Heart right ventricle (tissue), 16 donors: Measurements from ENCODE around the gene SFXN2. TPM values are rescaled to one million over a fixed set of nuclear protein-coding genes. Genes with fewer than 3 reads are reported as not detected.

ENCODE experiments used
- ATAC-seq, 8 donors: fragments of 200-7000 bp; cut with Tn5 transposase; one replicate each; pipeline ENCODE4 v1.9.1; 2020; ENCODE audit warnings: mild to moderate bottlenecking in 8 of 8, moderate library complexity in 8 of 8, moderate number of reproducible peaks in 1 of 8
- DNase-seq, 2 donors: peaks; one replicate each; pipeline ENCODE4 v3.0.0-alpha.2; 2020
- H3K27ac ChIP-seq, 10 donors: fragments of 200-600 bp; sonication (generic) in 2 of 10; one replicate each; pipeline versions ENCODE4 v1.5.0 to v1.8.0; 2020 to 2022; ENCODE audit warnings: mild to moderate bottlenecking in 3 of 10
- H3K27me3 ChIP-seq, 7 donors: fragments of 200-600 bp; one replicate each; pipeline ENCODE4 v1.8.0; 2021 to 2022; ENCODE audit warnings: mild to moderate bottlenecking in 2 of 7
- H3K36me3 ChIP-seq, 9 donors: fragments of 200-600 bp; sonication (generic) in 1 of 9; one replicate each; pipeline versions ENCODE4 v1.5.0 to v1.8.0; 2020 to 2022; ENCODE audit warnings: mild to moderate bottlenecking in 2 of 9
- H3K4me1 ChIP-seq, 9 donors: fragments of 200-600 bp; sonication (generic) in 1 of 9; one replicate each; pipeline versions ENCODE4 v1.5.0 to v1.8.0; 2020 to 2022; ENCODE audit warnings: mild to moderate bottlenecking in 4 of 9
- H3K4me3 ChIP-seq, 10 donors: fragments of 200-600 bp; sonication (generic) in 2 of 10; one replicate each; pipeline versions ENCODE4 v1.5.0 to v1.8.0; 2020 to 2022; ENCODE audit warnings: mild to moderate bottlenecking in 7 of 10, moderate library complexity in 2 of 10
- H3K9me3 ChIP-seq, 11 donors: fragments of 200-600 bp in 10 of 11; sonication (generic) in 2 of 11; one replicate each; pipeline versions ENCODE4 v1.5.0 to v1.8.0; 2013 to 2022; ENCODE audit warnings: mild to moderate bottlenecking in 2 of 11, control low read depth in 1 of 11, moderate library complexity in 1 of 11
- WGBS, 2 donors: extraction: QIAGEN DNeasy Blood & Tissue Kit; methylation state at CpG; one replicate each; pipeline ENCODE4 v1.1.7; 2013; ENCODE audit warnings: inconsistent platforms in 1 of 2; 5-methylcytosine and 5-hydroxymethylcytosine counted together
- intact Hi-C, 10 donors: fragments of 100-400 bp; cut with DNase I; formaldehyde crosslinking; loops; one replicate each; pipeline versions ENCODE4 v1.11.1 to v1.14.2; 2022
- polyA plus RNA-seq, 2 donors: library from polyadenylated mRNA; stranded (reverse); fragments of 200-250 nt; gene quantifications; one replicate each; pipeline ENCODE4 v1.2.3, GENCODE V29; 2013
- total RNA-seq, 10 donors: library from RNA; stranded (reverse); fragmentation: NEBNext Ultra II Directional in 3 of 10; extraction: Animal tissue kit (Norgen Biotek cat#: 25700) in 3 of 10; gene quantifications; one replicate each; pipeline versions ENCODE4 v1.2.1 to v1.2.4, GENCODE V29; 2021 to 2023
- TF ChIP-seq, protein P1 (sequence below), 9 donors: fragments of 200-600 bp; sonication (generic) in 2 of 9; IDR thresholded peaks; one replicate each; pipeline versions ENCODE4 v1.5.0 to v1.8.0; 2021 to 2022; ENCODE audit warnings: antibody characterized with exemption in 9 of 9, mild to moderate bottlenecking in 5 of 9, moderate library complexity in 1 of 9
- donor health status: Arrhythmogenic right ventricular cardiomyopathy.
- donor health status: ischemic (EF 13 %, LVEDD 7.1; RV severe dilation, severe dysfunction).
- donor health status: healthy with polysubstance abuse.
- donor health status: DM: no; HTN: yes; CAD: no.
- donor health status: DM: no; HTN: no; CAD: no.
- donor health status: ischemic (EF 25% LVEDD 6.9; RV normal size, moderate dysfunction).
- donor health status: ischemic (EF 25% LVEDD 5.7; RV mildly dilated, moderate dysfunction).
- donor health status: healthy.
- donor health status: DM: yes; HTN: yes; CAD: no.
- donor health status: Ischemic cardiomyopathy.
- donor health status: ischemic (EF 35%, LVEDD 5.7; RV mildly dilated, moderate dysfunction).
- donor health status: nonischemic (EF 11% LVEDD 7.7; RV severe dilation, severe dysfunction).
- donor health status: DM: yes; HTN: yes; CAD: no.
- donor health status: PGD.
- donor health status: ischemic (EF 29% LVEDD 5.4; RV normal size, mild dysfunction).
- donor health status: nonischemic (EF 23%, LVEDD 6.1; RV moderate dilation, normal function).

Gene SFXN2
- total and polyA plus RNA-seq, 12 donors: 0.89 to 4.5 (median 2.5) TPM

GRCh38 chr10:102759497-102760210, 45.2 kb downstream of the SFXN2 start:
- Histone ChIP-seq H3K4me1 (peaks cover 0 to 76% (median 32%) of the 10 kb centered on the region in 9 donors), H3K27me3 (no peaks in the 10 kb centered on the region), H3K27ac (peak overlapping the region in 5 of 10 donors; percentile 34 to 68 (median 57)), H3K36me3 (peaks cover 0 to 18% (median 0%) of the 10 kb centered on the region in 9 donors), H3K9me3 (peaks cover 0 to 5% (median 0%) of the 10 kb centered on the region in 11 donors), H3K4me3 (no peak overlapping the region)
- no peak for DNase-seq
- no peak for ATAC-seq
- TF ChIP-seq, protein P1, sequence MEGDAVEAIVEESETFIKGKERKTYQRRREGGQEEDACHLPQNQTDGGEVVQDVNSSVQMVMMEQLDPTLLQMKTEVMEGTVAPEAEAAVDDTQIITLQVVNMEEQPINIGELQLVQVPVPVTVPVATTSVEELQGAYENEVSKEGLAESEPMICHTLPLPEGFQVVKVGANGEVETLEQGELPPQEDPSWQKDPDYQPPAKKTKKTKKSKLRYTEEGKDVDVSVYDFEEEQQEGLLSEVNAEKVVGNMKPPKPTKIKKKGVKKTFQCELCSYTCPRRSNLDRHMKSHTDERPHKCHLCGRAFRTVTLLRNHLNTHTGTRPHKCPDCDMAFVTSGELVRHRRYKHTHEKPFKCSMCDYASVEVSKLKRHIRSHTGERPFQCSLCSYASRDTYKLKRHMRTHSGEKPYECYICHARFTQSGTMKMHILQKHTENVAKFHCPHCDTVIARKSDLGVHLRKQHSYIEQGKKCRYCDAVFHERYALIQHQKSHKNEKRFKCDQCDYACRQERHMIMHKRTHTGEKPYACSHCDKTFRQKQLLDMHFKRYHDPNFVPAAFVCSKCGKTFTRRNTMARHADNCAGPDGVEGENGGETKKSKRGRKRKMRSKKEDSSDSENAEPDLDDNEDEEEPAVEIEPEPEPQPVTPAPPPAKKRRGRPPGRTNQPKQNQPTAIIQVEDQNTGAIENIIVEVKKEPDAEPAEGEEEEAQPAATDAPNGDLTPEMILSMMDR (IDR thresholded peaks at IDR 0.05): no peak
- intact Hi-C loops: loop anchor here in 2 of 10 donors (10.0 kb wide), 1 partner anchor 55 kb away; no protein-coding TSS in a partner anchor
- WGBS, 2 donors: 87 to 89% methylated on average over 3 of the region's 3 CpGs

DNA sequence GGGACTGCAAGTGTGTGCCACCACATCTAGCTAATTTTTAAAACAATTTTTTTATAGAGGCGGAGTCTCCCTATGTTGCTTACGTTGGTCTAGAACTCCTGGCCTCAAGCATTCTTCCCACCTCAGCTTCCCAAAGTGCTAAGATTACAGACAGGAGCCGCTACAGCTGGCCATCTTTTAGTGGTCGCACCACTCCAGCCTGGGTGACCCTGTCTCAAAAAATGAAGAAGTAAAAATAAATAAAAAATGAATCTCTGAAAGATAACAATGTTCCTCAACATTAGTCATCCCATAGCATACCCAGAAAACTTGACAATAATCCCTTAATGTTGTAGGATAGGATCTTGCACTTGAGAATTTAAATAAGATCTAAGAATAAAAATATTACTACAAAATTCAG, 47.5 kb downstream of the SFXN2 start:
- no peak for DNase-seq
- Histone ChIP-seq H3K4me1 (peaks cover 0 to 84% (median 43%) of the 10 kb centered on the region in 9 donors), H3K36me3 (peaks cover 0 to 24% (median 0%) of the 10 kb centered on the region in 9 donors), H3K27ac (peak overlapping the region in 3 of 10 donors; percentile 65 to 81 (median 68)), H3K9me3 (peaks cover 0 to 5% (median 0%) of the 10 kb centered on the region in 11 donors), H3K4me3 (no peak overlapping the region), H3K27me3 (no peaks in the 10 kb centered on the region)
- ATAC-seq: no peak
- WGBS, 2 donors: 93 to 96% methylated on average over 4 of the region's 4 CpGs
- TF ChIP-seq, protein P1 (IDR thresholded peaks at IDR 0.05): no peak
- intact Hi-C loops: no loop called here

DNA sequence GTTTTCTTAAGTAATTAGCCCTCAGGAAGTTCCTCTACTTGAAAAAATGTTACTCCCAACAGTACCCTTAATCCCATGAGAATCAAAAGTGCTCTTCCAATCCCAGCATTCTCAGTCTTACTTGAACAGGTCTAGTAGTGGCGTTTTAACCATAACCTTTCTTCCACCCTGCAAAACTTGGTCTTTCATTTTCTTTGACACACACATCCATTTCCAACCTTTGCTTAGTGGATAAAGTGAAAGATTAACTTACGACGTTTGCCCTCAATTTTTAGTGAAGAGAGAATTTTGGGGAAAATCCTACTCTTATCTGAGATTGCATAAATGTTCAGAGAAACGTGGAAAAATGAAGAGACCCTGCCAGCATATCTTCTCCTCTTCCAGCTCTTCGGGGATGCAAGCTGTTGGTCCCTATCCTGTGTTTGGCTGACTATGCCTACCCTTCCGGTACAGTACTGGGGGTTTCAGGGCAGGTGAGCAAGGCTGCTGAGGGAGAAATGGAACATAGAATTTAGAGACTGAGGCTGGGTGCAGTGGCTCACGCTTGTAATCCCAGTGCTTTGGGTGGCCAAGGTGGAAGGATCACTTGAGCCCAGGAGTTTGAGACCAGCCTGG, 48.1 kb downstream of the SFXN2 start:
- Histone ChIP-seq H3K27ac (peak overlapping the region in 8 of 10 donors; percentile 46 to 81 (median 64)), H3K27me3 (no peaks in the 10 kb centered on the region), H3K4me3 (no peak overlapping the region), H3K9me3 (peaks cover 0 to 5% (median 0%) of the 10 kb centered on the region in 11 donors), H3K4me1 (peaks cover 0 to 85% (median 49%) of the 10 kb centered on the region in 9 donors), H3K36me3 (peaks cover 0 to 24% (median 0%) of the 10 kb centered on the region in 9 donors)
- ATAC-seq: peak in 2 of 8 donors; percentile 11 to 28
- TF ChIP-seq, protein P1 (IDR thresholded peaks at IDR 0.05): no peak
- intact Hi-C loops: no loop called here
- 71 to 73% methylated on average over 7 of the region's 7 CpGs for WGBS, 2 donors
- no peak for DNase-seq

DNA sequence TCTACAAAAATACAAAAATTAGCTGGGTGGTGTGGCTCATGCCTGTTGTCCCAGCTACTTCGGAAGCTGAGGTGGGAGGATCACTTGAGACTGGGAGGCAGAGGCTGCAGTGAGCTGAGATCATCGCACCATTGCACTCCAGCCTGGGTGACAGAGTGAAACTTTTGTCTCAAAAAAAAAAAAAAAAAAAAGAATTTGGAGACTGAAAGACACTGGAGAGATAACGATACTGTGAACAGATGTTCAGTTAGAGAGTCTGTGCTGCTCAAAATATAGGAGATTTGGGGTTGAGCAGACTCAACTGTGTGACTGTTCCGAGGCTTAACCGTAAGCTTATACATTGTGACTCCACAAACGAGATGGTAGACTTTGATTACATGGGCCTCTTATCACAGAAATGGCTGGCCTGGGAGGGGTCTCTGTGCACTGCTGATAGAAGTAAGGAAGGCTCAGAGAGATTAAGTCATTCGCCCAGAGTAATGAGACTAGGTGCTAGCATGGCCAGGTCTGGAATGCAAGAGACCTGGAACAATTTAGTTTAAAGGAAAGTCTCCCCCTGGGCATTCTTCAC, 48.7 kb downstream of the SFXN2 start:
- DNase-seq: peak in 1 of 2 donors; percentile 37
- peak; percentile 44 to 67 (median 56) for ATAC-seq
- Histone ChIP-seq H3K4me1 (peaks cover 0 to 87% (median 54%) of the 10 kb centered on the region in 9 donors), H3K36me3 (peaks cover 0 to 24% (median 0%) of the 10 kb centered on the region in 9 donors), H3K4me3 (no peak overlapping the region), H3K9me3 (peaks cover 0 to 5% (median 0%) of the 10 kb centered on the region in 11 donors), H3K27me3 (no peaks in the 10 kb centered on the region), H3K27ac (peak overlapping the region; percentile 9 to 81 (median 63))
- TF ChIP-seq, protein P1 (IDR thresholded peaks at IDR 0.05): no peak
- intact Hi-C loops: no loop called here
- whole genome bisulfite sequencing, 2 donors: 70 to 81% methylated on average over 7 of the region's 7 CpGs
